ENCODE data around the gene CLDN12. TPM values are rescaled to one million over a fixed set of nuclear protein-coding genes. Genes with fewer than 3 reads are reported as not detected.

The CLDN12 gene
- polyA plus RNA-seq, 1 donor (not counting 4 experiments of a cell fraction or from before 2014, with no cell fraction given) = 62.5 TPM

- Histone ChIP-seq H3K4me1 (ENCODE audit: control insufficient read depth, extremely low read depth, insufficient read depth, low read length) (peaks cover 8% of the 10 kb centered on the region), H3K9me1 (ENCODE audit: control insufficient read depth, extremely low read depth, insufficient read depth, low read length) (no peaks in the 10 kb centered on the region), H3K9me3 (ENCODE audit: control insufficient read depth, low read depth, low read length) (no peaks in the 10 kb centered on the region), H3K36me3 (ENCODE audit: control insufficient read depth in 2 of 2, extremely low read depth in 1 of 2, insufficient read depth in 2 of 2, low read length in 2 of 2) (no peaks in the 10 kb centered on the region), H3K4me2 (ENCODE audit: control insufficient read depth, extremely low read depth, insufficient read depth, low read depth, low read length) (no peak overlapping the region), H2AFZ (ENCODE audit: control insufficient read depth, low read length) (no peak overlapping the region), H3K9ac (ENCODE audit: control insufficient read depth, extremely low read depth, insufficient read depth, low read length) (no peak overlapping the region), H4K20me1 (ENCODE audit: control insufficient read depth, extremely low read depth, insufficient read depth, low read length) (no peaks in the 10 kb centered on the region), H3K27me3 (ENCODE audit: control insufficient read depth, extremely low read depth, insufficient read depth, low read length) (no peaks in the 10 kb centered on the region), H3K27ac (ENCODE audit: control insufficient read depth, insufficient read depth, low read length) (no peak overlapping the region), H3K4me3 (ENCODE audit: control insufficient read depth in 2 of 3, extremely low read depth in 1 of 3, insufficient read depth in 2 of 3, low read depth in 1 of 3, low read length in 3 of 3) (no peak overlapping the region), H3K79me2 (ENCODE audit: control insufficient read depth, insufficient read depth, low read length) (no peaks in the 10 kb centered on the region)
- FAIRE-seq = no peak
- TF ChIP-seq EZH2 (IDR thresholded peaks at IDR 0.05; ENCODE audit: low read length) = no peak
- TF ChIP-seq, protein P1, sequence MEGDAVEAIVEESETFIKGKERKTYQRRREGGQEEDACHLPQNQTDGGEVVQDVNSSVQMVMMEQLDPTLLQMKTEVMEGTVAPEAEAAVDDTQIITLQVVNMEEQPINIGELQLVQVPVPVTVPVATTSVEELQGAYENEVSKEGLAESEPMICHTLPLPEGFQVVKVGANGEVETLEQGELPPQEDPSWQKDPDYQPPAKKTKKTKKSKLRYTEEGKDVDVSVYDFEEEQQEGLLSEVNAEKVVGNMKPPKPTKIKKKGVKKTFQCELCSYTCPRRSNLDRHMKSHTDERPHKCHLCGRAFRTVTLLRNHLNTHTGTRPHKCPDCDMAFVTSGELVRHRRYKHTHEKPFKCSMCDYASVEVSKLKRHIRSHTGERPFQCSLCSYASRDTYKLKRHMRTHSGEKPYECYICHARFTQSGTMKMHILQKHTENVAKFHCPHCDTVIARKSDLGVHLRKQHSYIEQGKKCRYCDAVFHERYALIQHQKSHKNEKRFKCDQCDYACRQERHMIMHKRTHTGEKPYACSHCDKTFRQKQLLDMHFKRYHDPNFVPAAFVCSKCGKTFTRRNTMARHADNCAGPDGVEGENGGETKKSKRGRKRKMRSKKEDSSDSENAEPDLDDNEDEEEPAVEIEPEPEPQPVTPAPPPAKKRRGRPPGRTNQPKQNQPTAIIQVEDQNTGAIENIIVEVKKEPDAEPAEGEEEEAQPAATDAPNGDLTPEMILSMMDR (optimal IDR thresholded peaks at IDR 0.05 in 1 of 3, IDR thresholded peaks at IDR 0.05 in 1 of 3, conservative IDR thresholded peaks at IDR 0.05 in 1 of 3; ENCODE audit: extremely low read depth in 1 of 3, insufficient read depth in 2 of 3, low read length in 3 of 3) = no peak
- no peak for DNase-seq (ENCODE audit: low read depth, low spot score)
- dilution Hi-C loops (cut with MboI; ENCODE audit: extremely low pct_ligation_motif_present, low sequenced_read_pairs) = no loop called here
These were observed 21.5 kb downstream of the CLDN12 start for GRCh38 chr7:90424720-90425119.

GRCh38 chr7:90425376-90425775 lies 22.1 kb downstream of the CLDN12 start:
- H3K9me3 ChIP-seq (ENCODE audit: control insufficient read depth, low read depth, low read length) = no peaks in the 10 kb centered on the region
- H2AFZ ChIP-seq (ENCODE audit: control insufficient read depth, low read length) = peak overlapping the region; percentile 67
- H3K4me1 ChIP-seq (ENCODE audit: control insufficient read depth, extremely low read depth, insufficient read depth, low read length) = peaks cover 8% of the 10 kb centered on the region
- H3K9ac ChIP-seq (ENCODE audit: control insufficient read depth, extremely low read depth, insufficient read depth, low read length) = no peak overlapping the region
- dilution Hi-C loops (cut with MboI; ENCODE audit: extremely low pct_ligation_motif_present, low sequenced_read_pairs) = no loop called here
- no peak for TF ChIP-seq EZH2 (IDR thresholded peaks at IDR 0.05; ENCODE audit: low read length)
- TF ChIP-seq, protein P1 (optimal IDR thresholded peaks at IDR 0.05 in 1 of 3, IDR thresholded peaks at IDR 0.05 in 1 of 3, conservative IDR thresholded peaks at IDR 0.05 in 1 of 3; ENCODE audit: extremely low read depth in 1 of 3, insufficient read depth in 2 of 3, low read length in 3 of 3) = no peak
- H3K9me1 ChIP-seq (ENCODE audit: control insufficient read depth, extremely low read depth, insufficient read depth, low read length) = no peaks in the 10 kb centered on the region
- no peaks in the 10 kb centered on the region for H3K79me2 ChIP-seq (ENCODE audit: control insufficient read depth, insufficient read depth, low read length)
- peak overlapping the region; percentile 37 for H3K27ac ChIP-seq (ENCODE audit: control insufficient read depth, insufficient read depth, low read length)
- peak overlapping the region; percentile 59 for H3K4me2 ChIP-seq (ENCODE audit: control insufficient read depth, extremely low read depth, insufficient read depth, low read depth, low read length)
- H3K27me3 ChIP-seq (ENCODE audit: control insufficient read depth, extremely low read depth, insufficient read depth, low read length) = no peaks in the 10 kb centered on the region
- DNase-seq (ENCODE audit: low read depth, low spot score) = no peak
- no peak overlapping the region for H3K4me3 ChIP-seq (ENCODE audit: control insufficient read depth in 2 of 3, extremely low read depth in 1 of 3, insufficient read depth in 2 of 3, low read depth in 1 of 3, low read length in 3 of 3)
- H4K20me1 ChIP-seq (ENCODE audit: control insufficient read depth, extremely low read depth, insufficient read depth, low read length) = no peaks in the 10 kb centered on the region
- peak; percentile 56 for FAIRE-seq
- H3K36me3 ChIP-seq (ENCODE audit: control insufficient read depth in 2 of 2, extremely low read depth in 1 of 2, insufficient read depth in 2 of 2, low read length in 2 of 2) = no peaks in the 10 kb centered on the region
